IMR-90 (cell line): Measurements from ENCODE around the gene SLC25A14. TPM values are rescaled to one million over a fixed set of nuclear protein-coding genes. Genes with fewer than 3 reads are reported as not detected.

Source experiments
- ATAC-seq: fragments of 200-7000 bp; cut with Tn5 transposase; 2 replicates; pipeline ENCODE4 v1.9.1; 2020; ENCODE audit warnings: low read depth, mild to moderate bottlenecking, moderate library complexity
- BruUV-seq: library from RNA; stranded (reverse); fragments of 400-500 nt; replicated peaks from 2 replicates; lab custom pipeline; 2021; lab: Mats Ljungman, UMichigan
- CTCF ChIA-PET: fragments of 300-600 bp; formaldehyde crosslinking; extraction: SDS; loops from one replicate; lab custom pipeline; 2021; ENCODE audit warnings: antibody characterized with exemption; lab: Yijun Ruan, JAX
- POLR2A ChIA-PET: fragments of 300-600 bp; sonication (Branson Sonifier 250); formaldehyde crosslinking; loops from one replicate; lab custom pipeline; 2022; ENCODE audit warnings: antibody characterized with exemption; ENCODE audit not compliant: unreplicated experiment; lab: Charles Lee
- DNase-seq: peaks from one replicate; pipeline ENCODE4 v3.0.0; 2013
- H2AFZ ChIP-seq: replicated peaks from 2 replicates; pipeline ENCODE3; 2013; ENCODE audit warnings: low read length, mild to moderate bottlenecking; ENCODE audit not compliant: poor library complexity
- H2AK5ac ChIP-seq: 2 replicates; pipeline ENCODE4 v1.6.1; 2013; ENCODE audit warnings: low read depth, low read length, inconsistent platforms
- H2AK9ac ChIP-seq: replicated peaks from 2 replicates; pipeline ENCODE3; 2013; ENCODE audit warnings: mild to moderate bottlenecking, low read depth, low read length, moderate library complexity; ENCODE audit not compliant: poor library complexity
- H2BK120ac ChIP-seq: 2 replicates; pipeline ENCODE4 v1.6.1; 2013; ENCODE audit warnings: low read depth, low read length, inconsistent platforms
- H2BK15ac ChIP-seq: 3 replicates; pipeline ENCODE4 v1.6.1; 2013; ENCODE audit warnings: low read depth, low read length, inconsistent platforms
- H2BK20ac ChIP-seq: 2 replicates; pipeline ENCODE4 v1.6.1; 2013; ENCODE audit warnings: low read depth, mild to moderate bottlenecking, inconsistent platforms, low read length, moderate library complexity
- H2BK5ac ChIP-seq: 2 replicates; pipeline ENCODE4 v1.6.1; 2013; ENCODE audit warnings: mild to moderate bottlenecking, low read depth, low read length, inconsistent platforms; ENCODE audit not compliant: poor library complexity, severe bottlenecking
- H3K14ac ChIP-seq: replicated peaks from 2 replicates; pipeline ENCODE4 v1.6.1; 2013; ENCODE audit warnings: low read depth, low read length, inconsistent platforms
- H3K18ac ChIP-seq: 2 replicates; pipeline ENCODE4 v1.6.1; 2013; ENCODE audit warnings: low read depth, low read length, control low read depth
- H3K23ac ChIP-seq: 2 replicates; pipeline ENCODE4 v1.6.1; 2013; ENCODE audit warnings: low read depth, low read length, inconsistent platforms
- H3K27ac ChIP-seq: 2 replicates; pipeline ENCODE4 v1.5.1; 2013; ENCODE audit warnings: mild to moderate bottlenecking, control low read depth, low read length; ENCODE audit not compliant: insufficient read depth
- H3K27me3 ChIP-seq: 2 replicates; pipeline ENCODE4 v1.6.1; 2013; ENCODE audit warnings: low read length; ENCODE audit not compliant: control insufficient read depth, insufficient read depth
- H3K36me3 ChIP-seq: 2 replicates; pipeline ENCODE4 v1.6.1; 2013; ENCODE audit warnings: low read length, mixed read lengths; ENCODE audit not compliant: control insufficient read depth, insufficient read depth
- H3K4ac ChIP-seq: 2 replicates; pipeline ENCODE4 v1.6.1; 2013; ENCODE audit warnings: low read depth, low read length, inconsistent platforms
- H3K4me1 ChIP-seq: 2 replicates; pipeline ENCODE4 v1.6.1; 2013; ENCODE audit warnings: low read length, mixed read lengths; ENCODE audit not compliant: control insufficient read depth, insufficient read depth
- H3K4me2 ChIP-seq: 2 replicates; pipeline ENCODE4 v1.6.1; 2013; ENCODE audit warnings: low read depth, mild to moderate bottlenecking, control low read depth, low read length, moderate library complexity
- H3K4me3 ChIP-seq: 2 replicates; pipeline ENCODE4 v1.5.1; 2013; ENCODE audit warnings: low read depth, mild to moderate bottlenecking, control low read depth, low read length, moderate library complexity; ENCODE audit not compliant: insufficient read depth
- H3K56ac ChIP-seq: 2 replicates; pipeline ENCODE4 v1.6.1; 2013; ENCODE audit warnings: low read length, inconsistent platforms; ENCODE audit not compliant: insufficient read depth; ENCODE audit errors: extremely low read depth
- H3K79me1 ChIP-seq, 2 experiments: 2 replicates each; pipeline ENCODE4 v1.6.1; 2013; ENCODE audit warnings: low read length in 2 of 2, inconsistent platforms in 1 of 2, low read depth in 1 of 2
- H3K9ac ChIP-seq: 2 replicates; pipeline ENCODE4 v1.6.1; 2013; ENCODE audit warnings: low read depth, low read length, control low read depth
- H3K9me1 ChIP-seq: 2 replicates; pipeline ENCODE4 v1.6.1; 2013; ENCODE audit warnings: low read length, inconsistent platforms; ENCODE audit not compliant: insufficient read depth
- H3K9me3 ChIP-seq: 2 replicates; pipeline ENCODE4 v1.6.1; 2013; ENCODE audit warnings: low read length; ENCODE audit not compliant: control insufficient read depth, insufficient read depth
- H4K20me1 ChIP-seq: 2 replicates; pipeline ENCODE4 v1.6.1; 2013; ENCODE audit warnings: low read length, inconsistent platforms; ENCODE audit not compliant: insufficient read depth
- H4K5ac ChIP-seq: 2 replicates; pipeline ENCODE4 v1.6.1; 2013; ENCODE audit warnings: mild to moderate bottlenecking, low read depth, low read length, control low read depth
- H4K8ac ChIP-seq, 2 experiments: 2 replicates each; pipeline ENCODE4 v1.6.1; 2013; ENCODE audit warnings: low read depth in 2 of 2, low read length in 2 of 2, control low read depth in 1 of 2, inconsistent platforms in 1 of 2
- H4K91ac ChIP-seq: 2 replicates; pipeline ENCODE4 v1.6.1; 2013; ENCODE audit warnings: low read depth, low read length, inconsistent platforms; ENCODE audit not compliant: insufficient read depth
- BHLHE40 ChIP-seq: fragments of 150-350 bp; IDR thresholded peaks from 2 replicates; pipeline ENCODE4 v1.6.1; 2016; ENCODE audit warnings: mild to moderate bottlenecking, low read depth, low read length
- CEBPB ChIP-seq: IDR thresholded peaks from 2 replicates; pipeline ENCODE4 v1.6.1; 2012; ENCODE audit warnings: low read depth, low read length, improper control_type of control experiment
- CHD1 ChIP-seq: IDR thresholded peaks from 2 replicates; pipeline ENCODE4 v1.6.1; 2012; ENCODE audit warnings: low read depth, low read length, improper control_type of control experiment
- FOS ChIP-seq: fragments of 150-350 bp; IDR thresholded peaks from 2 replicates; pipeline ENCODE4 v1.6.1; 2016; ENCODE audit warnings: low read depth, low read length
- MAFK ChIP-seq: IDR thresholded peaks from 2 replicates; pipeline ENCODE4 v1.6.1; 2012; ENCODE audit warnings: low read depth, low read length, improper control_type of control experiment
- NFE2L2 ChIP-seq: fragments of 150-350 bp; IDR thresholded peaks from 2 replicates; pipeline ENCODE4 v1.6.1; 2016; ENCODE audit warnings: low read depth, mild to moderate bottlenecking, low read length
- POLR2A ChIP-seq: IDR thresholded peaks from 2 replicates; pipeline ENCODE4 v1.6.1; 2012; ENCODE audit warnings: mild to moderate bottlenecking, low read depth, low read length
- RAD21 ChIP-seq: IDR thresholded peaks from 2 replicates; pipeline ENCODE4 v1.6.1; 2012; ENCODE audit warnings: low read length, improper control_type of control experiment
- RCOR1 ChIP-seq: IDR thresholded peaks from 2 replicates; pipeline ENCODE4 v1.6.1; 2012; ENCODE audit warnings: mild to moderate bottlenecking, low read length, improper control_type of control experiment; ENCODE audit not compliant: insufficient replicate concordance
- RFX5 ChIP-seq: IDR thresholded peaks from 2 replicates; pipeline ENCODE4 v1.8.0; 2012; ENCODE audit warnings: low read depth, mild to moderate bottlenecking, low read length, moderate library complexity
- WGBS, 2 experiments: methylation state at CpG; one replicate each; pipeline versions ENCODE4 v1.1.5 to v1.1.7; 2013; ENCODE audit warnings: missing lambda C conversion rate in 2 of 2; ENCODE audit not compliant: insufficient read length in 1 of 2; ENCODE audit errors: extremely low coverage in 2 of 2; 5-methylcytosine and 5-hydroxymethylcytosine counted together
- dilution Hi-C: fragments of 300-500 bp; cut with HindIII; formaldehyde crosslinking; loops from one replicate; pipeline ENCODE4 v1.14.3; 2018; ENCODE audit warnings: low sequenced_read_pairs; ENCODE audit not compliant: unreplicated experiment
- in situ Hi-C: fragments of 300-500 bp; cut with MboI; formaldehyde crosslinking; loops from 3 replicates; pipeline ENCODE4 v1.14.3; 2019; ENCODE audit warnings: low sequenced_read_pairs, inconsistent platforms, mixed read lengths
- intact Hi-C: fragments of 100-400 bp; cut with micrococcal nuclease; formaldehyde crosslinking; loops from 2 replicates; pipeline ENCODE4 v1.10.0; 2022
- polyA plus RNA-seq, 3 experiments: library from polyadenylated mRNA; depleted of rRNA; stranded (reverse); fragments of >200 nt; gene quantifications; 2 replicates each; pipeline ENCODE4 v1.2.3, GENCODE V29; 2012; ENCODE audit warnings: low replicate concordance in 1 of 3
- total RNA-seq: library from RNA; depleted of rRNA; stranded (reverse); fragments of >200 nt; gene quantifications from 2 replicates; pipeline ENCODE4 v1.2.3, GENCODE V29; 2012
- TF ChIP-seq, protein P1 (sequence below): conservative IDR thresholded peaks from 2 replicates; pipeline ENCODE4 v1.5.1; 2012; ENCODE audit warnings: mild to moderate bottlenecking, low read depth, low read length, improper control_type of control experiment

The SLC25A14 gene
- total and polyA plus RNA-seq, 2 of the 4 experiments (the other 2 are of a cell fraction), result 13.8 TPM

DNA sequence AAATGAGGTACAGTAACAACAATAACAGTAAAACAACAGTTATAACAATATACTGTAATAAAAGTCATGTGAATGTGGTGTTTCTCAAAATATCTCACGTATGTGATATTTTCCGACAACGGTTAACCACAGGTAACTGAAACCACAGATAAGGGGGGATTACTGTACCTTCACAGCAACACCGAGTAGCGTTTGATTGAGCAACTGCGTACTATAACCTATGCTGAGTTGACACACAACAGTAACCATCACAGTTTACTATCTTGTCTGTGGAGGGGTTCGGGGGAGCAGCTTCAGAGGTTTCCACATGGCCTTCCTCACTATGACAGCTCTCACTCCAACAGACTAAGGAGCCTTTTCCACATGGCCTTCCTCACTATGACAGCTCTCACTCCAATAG is 75.5 kb downstream of the SLC25A14 start:
- ChIA-PET POLR2A (no interaction called here), CTCF (no interaction called here)
- no peak overlapping the region for H3K4ac ChIP-seq
- no peaks in the 10 kb centered on the region for H3K9me1 ChIP-seq
- no peak overlapping the region for H3K23ac ChIP-seq
- DNase-seq (no peak), ATAC-seq (no peak)
- H3K56ac ChIP-seq, result no peak overlapping the region
- intact Hi-C loops (no loop called here), in situ Hi-C loops (no loop called here), dilution Hi-C loops (no loop called here)
- H3K79me1 ChIP-seq, result no peaks in the 10 kb centered on the region
- no peak overlapping the region for H2BK120ac ChIP-seq
- H2AK9ac ChIP-seq, result no peak overlapping the region
- H3K4me3 ChIP-seq, result no peak overlapping the region
- no peak overlapping the region for H3K18ac ChIP-seq
- no peaks in the 10 kb centered on the region for H4K20me1 ChIP-seq
- no peak overlapping the region for H3K9ac ChIP-seq
- no peak overlapping the region for H4K91ac ChIP-seq
- H3K14ac ChIP-seq, result no peak overlapping the region
- H2AFZ ChIP-seq, result no peak overlapping the region
- H4K8ac ChIP-seq, result no peak overlapping the region
- no peaks in the 10 kb centered on the region; the same call in 1 of the 2 replicates for H3K27me3 ChIP-seq
- TF ChIP-seq CHD1, result no peak
- TF ChIP-seq, protein P1, sequence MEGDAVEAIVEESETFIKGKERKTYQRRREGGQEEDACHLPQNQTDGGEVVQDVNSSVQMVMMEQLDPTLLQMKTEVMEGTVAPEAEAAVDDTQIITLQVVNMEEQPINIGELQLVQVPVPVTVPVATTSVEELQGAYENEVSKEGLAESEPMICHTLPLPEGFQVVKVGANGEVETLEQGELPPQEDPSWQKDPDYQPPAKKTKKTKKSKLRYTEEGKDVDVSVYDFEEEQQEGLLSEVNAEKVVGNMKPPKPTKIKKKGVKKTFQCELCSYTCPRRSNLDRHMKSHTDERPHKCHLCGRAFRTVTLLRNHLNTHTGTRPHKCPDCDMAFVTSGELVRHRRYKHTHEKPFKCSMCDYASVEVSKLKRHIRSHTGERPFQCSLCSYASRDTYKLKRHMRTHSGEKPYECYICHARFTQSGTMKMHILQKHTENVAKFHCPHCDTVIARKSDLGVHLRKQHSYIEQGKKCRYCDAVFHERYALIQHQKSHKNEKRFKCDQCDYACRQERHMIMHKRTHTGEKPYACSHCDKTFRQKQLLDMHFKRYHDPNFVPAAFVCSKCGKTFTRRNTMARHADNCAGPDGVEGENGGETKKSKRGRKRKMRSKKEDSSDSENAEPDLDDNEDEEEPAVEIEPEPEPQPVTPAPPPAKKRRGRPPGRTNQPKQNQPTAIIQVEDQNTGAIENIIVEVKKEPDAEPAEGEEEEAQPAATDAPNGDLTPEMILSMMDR, result no peak
- TF ChIP-seq NFE2L2, result no peak
- no peak for TF ChIP-seq BHLHE40
- no peak for TF ChIP-seq FOS
- TF ChIP-seq POLR2A, result no peak
- TF ChIP-seq MAFK, result no peak
- no peak for TF ChIP-seq RAD21
- no peak for TF ChIP-seq CEBPB
- no peak for TF ChIP-seq RFX5
- no peak for TF ChIP-seq RCOR1
- no peaks in the 10 kb centered on the region for H3K9me3 ChIP-seq
- H3K27ac ChIP-seq, result no peak overlapping the region
- H2AK5ac ChIP-seq, result no peak overlapping the region
- H2BK15ac ChIP-seq, result no peak overlapping the region
- no peak overlapping the region for H4K5ac ChIP-seq
- no peak overlapping the region for H2BK20ac ChIP-seq
- no peaks in the 10 kb centered on the region for H3K4me1 ChIP-seq
- H3K4me2 ChIP-seq, result no peak overlapping the region
- peaks cover 8% of the 10 kb centered on the region for H3K36me3 ChIP-seq
- no TSS peak for BruUV-seq
- H2BK5ac ChIP-seq, result no peak overlapping the region
- WGBS, 2 experiments, result 83% methylated on average over 1 of the region's 7 CpGs; no CpG with 5 or more reads in 1 of the 2 experiments
